ENCODE measurements around the gene VOPP1.
A peak's percentile ranks its signal among the peaks of the same experiment; 100 is the strongest.
"Not testable (repeated sequence)": the region's sequence is repeated elsewhere in the genome, so short reads cannot be mapped to it uniquely, and the experiment has no call there.

VOPP1 gene

DNA sequence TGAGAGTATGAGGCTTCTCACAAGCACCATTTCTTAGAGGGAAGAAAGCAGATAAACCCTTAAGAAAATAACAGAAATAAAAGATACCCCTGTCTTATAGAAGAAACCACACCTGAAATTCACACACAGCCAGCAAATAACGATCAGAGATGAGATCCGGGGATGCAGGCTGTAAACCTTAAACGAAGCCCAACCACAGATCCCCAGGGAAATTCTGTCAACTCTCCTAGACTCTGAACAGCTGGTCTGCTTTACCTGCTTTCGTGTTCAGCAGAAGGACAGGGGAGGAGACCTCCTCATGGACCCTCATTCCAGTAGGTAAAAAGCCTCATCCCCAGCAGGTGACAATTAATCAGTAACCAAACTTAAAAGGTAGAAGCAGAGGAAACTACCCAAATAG is 45.0 kb downstream of the VOPP1 start:
- DNase-seq, result no peak

DNA sequence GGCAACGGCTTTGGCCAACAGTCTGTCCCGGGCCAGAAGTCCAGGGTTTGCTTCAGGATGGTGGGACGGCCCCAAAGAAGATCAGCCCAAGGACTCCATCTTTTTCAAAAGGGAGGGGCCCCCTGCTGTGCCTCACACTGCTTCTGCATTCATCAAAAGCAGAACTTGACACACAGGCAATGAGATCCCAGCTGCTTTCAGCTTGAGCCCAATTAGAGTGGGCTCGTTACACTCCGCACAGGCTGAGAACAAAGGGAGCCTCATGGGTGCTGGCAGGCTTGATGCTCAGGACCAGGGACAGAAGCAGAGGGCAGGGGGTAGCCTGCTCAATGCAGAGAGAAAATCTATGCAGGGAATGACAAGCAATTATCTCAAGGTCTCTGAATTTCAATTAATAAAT is 45.5 kb downstream of the VOPP1 start:
- peak; percentile 89 for DNase-seq

DNA sequence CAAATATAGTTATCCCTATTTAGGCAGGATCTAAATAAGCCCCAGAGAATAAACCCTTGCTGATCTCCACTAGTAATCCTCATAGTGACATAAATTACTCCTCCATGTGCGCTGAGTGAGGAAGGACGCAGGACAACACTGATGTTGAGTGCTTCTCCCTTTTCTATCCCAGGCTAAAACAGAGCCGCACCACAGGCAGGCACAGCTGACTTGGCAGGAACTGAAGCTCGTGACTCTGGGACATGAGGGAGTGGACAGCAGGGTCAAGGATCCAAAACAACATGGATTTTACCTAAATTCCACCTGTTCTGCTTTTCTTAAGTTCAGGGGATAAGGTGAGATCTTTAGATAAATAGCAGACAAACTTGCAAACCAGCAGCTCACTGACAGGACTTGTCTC is 46.0 kb downstream of the VOPP1 start:
- no peak for DNase-seq

DNA sequence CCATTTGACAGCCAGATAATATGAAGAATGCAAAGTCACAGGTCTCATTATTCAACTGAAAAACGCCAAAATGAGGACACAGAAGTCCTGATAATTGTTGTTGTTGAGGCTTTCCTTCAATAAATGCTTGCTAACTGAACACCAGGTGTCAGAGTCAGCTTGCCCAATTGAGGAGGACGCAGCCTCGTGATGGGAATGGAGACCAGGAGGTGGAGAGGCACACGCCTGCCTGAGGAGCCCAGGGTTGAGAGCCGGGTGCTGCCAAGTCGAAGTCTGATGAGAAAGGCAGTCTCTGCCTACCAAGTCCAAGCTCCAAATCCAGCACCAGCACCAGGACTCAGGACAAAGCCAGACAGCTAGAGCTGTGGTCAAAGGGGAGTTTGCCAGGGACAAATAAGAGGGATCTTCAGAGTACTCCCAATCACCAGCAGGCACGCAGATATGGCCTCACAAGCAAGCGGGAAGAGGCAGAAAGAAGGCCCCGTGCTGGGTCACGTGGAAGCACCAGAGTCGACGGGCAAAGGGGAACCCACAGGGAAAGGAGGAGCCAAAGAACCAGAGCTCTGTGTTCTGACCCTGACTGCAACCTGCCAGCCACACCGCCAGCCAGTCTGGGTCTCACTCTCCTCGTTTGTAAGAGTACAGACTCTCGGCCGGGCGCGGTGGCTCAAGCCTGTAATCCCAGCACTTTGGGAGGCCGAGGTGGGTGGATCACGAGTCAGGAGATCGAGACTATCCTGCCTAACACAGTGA is 47.6 kb downstream of the VOPP1 start:
- no peak for DNase-seq

DNA sequence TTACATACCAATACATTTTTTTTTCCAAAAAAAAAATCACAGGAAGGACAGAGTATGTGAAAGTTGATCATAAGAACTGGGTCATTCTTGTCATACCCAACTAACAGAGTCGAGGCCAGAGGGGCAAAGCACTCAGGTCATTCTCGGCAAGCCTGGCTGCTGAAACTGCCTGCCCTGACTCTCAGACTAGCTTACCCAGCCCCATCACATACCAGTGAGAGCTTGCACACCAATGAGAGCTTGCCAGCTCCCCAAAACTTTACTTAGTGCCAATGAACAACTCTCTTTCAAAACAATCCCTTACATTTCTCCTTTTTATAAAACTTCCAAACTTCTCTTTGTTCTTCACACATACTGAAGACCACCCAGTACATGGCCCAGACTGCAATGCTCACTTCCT is 48.9 kb downstream of the VOPP1 start:
- DNase-seq, result no peak

DNA sequence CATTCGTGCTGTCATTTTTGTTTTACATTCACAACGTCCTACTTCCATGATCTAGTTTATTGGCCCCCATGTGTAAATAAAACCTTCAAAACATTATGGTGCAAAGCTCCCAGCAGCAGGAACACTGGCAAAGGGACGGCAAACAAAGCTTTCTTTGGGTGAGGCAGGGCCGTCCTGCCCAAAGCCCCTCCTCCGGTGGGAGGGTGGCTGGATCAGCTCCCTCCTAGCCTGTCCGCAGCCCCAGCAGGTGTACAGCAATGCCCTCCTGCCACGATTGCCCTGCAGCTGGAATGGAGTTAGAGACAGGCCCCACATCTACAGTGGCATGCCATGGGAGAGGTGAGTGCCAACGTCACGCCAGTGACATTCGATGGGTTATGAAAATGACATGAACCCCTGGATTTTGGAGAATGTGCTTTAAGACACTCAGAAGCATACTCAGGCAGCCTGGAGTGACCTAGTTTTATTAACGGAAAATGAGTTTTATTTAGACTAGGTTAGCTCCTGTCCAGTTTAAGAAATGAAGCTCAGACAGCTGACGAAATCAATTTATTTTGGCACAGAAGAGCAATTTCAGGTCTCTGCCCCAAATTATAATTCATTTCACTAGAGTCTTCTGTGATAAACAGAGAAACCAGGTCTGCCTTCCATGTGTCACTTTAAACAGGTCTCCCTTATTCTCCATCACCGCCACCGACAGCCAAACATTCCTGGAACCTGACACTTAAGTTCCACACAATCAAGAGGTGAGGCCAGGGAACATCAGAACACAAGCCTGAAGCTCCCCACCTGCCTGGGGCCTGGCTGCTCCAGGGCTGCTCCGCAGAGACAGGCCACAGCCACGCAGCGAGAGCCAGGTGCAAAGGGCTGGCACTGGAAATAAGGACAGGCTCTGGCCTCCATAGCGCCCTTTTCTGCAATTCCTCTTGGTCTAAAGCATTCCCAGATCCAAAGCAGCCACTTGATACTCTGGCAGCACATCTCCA is 50.1 kb downstream of the VOPP1 start:
- DNase-seq, result no peak

DNA sequence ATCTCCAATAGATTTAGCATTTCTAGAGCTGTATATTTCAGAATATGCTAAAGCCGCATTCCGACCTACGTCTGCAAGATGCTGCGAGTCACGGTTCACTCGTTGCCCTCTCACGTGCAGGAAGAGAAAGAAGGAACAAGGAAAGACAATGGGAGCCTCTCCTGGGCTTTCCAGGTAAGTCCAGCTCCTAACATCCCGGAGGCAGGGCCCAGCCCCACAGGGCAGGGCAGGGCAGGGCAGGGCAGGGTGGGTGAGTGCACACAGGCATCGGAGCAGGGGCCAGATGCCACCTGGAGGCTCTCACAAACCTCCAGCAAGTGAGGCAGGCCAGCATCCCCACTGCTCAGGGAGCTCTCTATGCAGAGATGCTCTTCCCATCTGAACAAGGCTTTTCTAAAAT is 50.8 kb downstream of the VOPP1 start:
- DNase-seq, result no peak

DNA sequence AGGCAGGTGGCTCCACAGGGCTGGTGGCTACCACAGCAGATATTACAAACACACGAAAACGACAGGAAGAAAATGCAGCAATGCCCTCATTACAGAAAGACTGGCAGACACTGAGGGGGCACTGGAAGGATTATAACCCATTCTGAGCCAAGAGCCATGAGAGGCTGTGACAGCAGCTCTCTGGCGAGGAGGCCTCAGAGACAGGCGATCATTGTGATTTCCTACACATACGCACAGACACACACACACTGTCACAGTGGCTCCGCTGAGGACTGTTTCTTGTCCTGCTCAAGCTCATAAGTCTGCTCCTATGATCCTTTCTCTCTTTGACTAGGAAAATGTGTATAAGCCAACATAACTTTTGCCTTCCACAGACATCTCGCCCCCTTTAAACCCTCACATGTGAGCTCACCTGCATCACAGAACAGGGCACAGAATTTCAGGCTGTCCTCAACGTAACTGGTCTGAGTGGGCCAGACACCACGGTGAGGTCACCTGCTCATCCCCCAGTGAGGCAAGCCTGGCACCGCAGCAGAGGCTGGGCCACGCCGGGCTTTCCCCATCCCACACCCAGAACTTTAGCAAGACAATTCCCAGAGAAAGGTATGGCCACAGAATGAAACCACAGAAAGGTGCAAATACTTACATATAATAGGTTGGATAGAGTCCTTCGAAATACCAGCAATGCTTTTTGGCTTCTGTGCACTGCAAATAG is 51.7 kb downstream of the VOPP1 start:
- no peak for DNase-seq

DNA sequence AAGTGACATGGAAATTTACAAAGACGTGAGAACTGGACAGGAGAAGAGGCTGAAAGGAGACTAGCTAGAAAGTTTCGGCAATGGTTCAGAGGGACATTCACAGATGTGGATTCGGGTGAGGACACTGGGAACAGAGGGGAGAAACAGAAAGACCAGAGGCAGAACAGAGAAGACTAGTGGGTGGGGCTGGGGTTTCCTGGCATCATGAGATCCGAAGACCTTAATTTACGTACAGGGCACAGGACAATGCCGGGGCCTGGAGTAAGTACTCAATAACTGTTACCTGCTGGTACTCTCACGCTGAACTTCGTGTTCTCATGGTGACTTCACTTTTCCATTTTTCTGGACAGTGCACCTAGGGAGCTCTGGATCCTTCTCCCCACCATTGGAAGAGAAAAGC is 53.5 kb downstream of the VOPP1 start:
- DNase-seq, result no peak

DNA sequence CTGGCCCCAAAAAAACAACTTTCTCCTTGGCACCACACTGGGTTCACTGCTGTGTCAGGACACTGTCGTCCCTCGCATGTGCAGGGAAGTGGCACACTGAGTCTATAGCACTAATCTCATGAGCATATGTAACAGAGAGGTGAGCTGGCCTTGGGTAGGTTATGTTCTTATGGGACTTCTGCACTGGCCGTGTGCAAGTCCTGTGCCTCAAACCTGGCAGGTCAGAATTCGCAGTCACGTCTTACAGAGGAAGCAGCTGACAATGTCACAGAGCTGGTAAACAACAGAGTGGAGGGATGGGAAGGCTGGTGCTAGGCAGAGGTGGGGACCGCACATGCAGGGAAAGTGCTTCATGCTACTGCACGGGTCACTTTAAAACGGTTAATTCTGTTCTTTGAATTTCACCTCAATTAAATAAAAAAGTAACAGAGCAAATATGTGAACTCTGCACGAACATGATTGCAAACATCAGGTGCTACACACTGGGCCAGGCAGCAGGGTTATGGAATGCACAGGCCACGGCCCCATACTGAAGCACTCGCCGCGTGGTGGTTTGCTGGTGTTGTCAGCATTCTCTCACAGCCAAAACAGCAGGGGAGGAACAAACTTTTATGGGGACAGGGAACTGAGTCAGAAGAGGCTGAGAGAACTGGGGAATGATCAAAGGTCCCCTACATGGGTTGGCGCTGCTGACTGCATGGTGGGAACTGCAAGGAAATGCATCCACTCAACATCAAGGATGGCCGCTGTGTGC is 54.2 kb downstream of the VOPP1 start:
- DNase-seq, result no peak

DNA sequence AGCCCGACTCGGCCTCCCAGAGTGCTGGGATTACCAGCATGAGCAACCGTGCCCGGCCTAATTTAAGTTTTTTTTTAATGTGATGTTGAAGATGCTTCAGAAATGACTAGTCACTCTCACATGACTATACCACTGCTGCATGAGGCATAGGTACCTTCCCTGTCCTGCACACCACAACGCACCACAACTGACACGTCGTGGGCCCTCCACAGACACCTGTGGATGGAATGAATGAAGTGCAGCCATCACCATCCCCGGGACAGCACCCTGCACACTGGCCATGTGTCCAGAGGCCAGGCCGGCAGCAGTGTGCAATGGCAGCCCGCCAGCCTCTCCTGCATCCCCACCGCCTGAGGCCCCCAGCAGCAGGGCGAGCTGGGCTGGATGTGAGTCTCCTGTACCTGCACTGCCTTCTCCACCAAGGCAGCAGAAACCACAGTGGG is 55.1 kb downstream of the VOPP1 start:
- DNase-seq, result no peak

DNA sequence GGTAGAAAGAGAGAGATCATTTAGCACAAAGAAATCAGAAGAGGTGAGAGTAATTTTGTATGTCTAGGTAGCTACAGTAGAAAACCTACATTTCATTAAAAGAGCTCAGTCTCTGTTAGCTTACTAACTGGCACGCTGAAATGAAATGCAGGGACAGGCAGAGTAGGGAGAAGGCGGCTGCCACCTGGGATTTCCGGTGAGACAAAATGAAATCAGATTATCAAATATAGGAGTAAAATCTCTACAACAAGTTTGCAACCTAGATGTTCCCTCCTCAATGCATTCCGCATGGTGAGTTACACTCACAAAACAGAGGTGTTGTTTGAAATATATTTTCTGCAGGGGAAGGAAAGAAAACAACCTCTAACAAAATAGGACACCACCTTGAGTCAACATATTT is 55.9 kb downstream of the VOPP1 start:
- no peak for DNase-seq

DNA sequence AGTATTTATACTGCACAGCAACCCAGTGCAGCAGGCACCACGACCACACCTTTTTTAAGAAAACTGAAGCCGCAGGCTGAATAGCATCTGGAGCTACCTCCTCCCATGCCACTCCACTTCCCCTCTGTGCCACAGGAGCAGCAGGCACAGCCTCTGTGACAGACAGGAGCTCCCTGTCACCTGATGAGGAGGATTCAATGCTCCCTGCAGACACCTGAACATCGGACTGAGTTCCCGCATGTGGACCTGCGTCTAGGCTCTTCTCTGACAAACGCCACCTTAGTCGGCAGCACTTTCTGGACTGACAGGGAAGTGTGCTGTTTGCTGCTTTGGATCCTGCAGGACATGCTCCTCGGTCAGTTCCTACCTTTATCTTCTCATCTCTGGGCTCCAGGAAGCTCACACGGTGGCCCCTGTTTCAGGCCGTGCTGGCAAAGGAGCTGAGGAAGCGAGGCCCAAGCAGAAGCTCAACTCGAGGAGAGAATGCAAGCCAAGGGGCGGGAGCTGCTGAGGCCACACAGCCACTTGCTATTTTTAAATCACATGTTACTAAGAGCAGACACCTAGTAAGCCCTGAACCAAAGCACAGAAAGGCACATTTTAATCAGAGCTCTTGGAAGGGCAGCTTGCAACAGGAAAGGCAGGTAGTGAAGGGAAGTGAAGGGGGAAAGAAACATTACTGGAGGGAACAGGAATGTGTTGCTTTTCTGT is 56.6 kb downstream of the VOPP1 start:
- DNase-seq, result no peak

DNA sequence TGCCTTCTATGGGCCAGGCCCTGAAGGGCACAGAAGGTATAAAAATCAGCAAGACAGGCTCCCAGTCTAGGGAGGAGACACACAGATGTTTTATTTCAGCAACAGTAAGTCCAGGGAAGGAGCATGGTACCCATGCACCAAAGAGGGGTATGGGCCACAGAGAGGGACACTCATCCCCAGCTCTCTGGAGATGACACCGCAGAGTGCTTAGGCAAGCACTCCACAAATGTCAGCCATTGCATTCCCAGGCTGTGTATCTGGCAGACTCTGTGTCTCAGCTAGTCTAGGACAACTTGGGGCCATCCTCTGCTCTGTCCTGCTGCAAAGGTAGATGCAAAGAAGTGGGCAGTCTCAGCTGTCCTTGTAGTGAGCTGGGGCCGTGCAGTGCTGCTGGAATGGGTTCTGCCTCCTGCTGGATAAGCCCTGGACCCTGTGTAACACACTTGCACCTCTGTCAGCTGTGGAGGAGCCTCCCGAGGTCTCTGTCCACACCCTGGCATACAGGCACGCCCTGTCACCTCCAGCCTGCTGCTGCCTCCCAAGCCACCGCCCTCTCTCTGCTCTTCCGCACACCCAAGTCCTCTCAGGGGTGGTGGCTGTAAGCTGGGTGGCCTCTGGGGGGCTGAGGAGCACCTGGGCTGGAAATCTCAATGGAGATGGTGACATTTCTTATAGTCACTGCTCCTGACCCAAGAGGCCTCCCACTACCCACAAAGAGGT is 57.6 kb downstream of the VOPP1 start:
- no peak for DNase-seq

DNA sequence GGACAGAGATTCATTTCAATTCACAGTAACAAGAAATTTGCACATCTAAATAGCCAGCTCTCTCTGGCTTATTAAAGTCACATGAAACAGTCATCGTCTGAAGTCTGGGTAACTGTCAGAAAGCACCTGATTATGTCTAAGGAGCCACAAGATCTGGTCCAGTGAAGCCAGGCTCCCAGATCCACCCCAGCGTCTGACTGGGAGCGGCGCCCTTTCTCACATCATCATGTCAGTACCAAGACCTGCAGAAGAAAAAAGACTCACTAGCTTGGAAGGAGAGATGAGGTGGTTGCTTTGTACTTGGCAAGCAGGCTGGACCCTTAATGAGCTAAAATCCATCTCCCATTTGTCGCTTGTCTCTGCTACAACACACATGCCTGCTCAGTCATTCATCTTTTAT is 58.4 kb downstream of the VOPP1 start:
- no peak for DNase-seq

DNA sequence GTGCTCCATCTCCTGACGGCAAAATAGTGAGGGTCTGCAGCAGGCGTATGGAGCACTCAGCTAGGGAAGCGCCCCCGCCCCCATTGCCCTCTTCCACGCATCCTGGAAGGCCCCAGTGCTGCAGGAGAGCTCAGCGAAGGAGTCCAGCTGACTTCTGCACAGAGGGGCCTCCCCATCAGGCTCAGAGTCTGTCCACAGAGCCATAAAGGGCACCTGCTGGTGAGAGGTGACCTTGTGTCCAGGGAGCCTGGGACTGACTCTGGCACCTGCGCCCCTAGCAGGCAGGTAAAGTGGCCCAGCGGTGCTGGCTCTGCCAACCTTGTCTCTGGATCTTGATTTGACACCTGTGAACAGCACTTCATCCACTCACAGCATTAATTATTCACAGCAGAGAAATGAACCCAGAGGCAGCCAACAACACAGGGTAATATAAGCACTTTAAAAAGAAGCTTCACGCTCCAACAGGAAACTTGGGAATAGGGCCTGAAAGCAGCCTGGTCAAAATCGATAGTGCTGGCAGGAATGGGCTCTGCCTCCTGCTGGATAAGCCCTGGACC is 59.6 kb downstream of the VOPP1 start:
- peak; percentile 62 for DNase-seq

DNA sequence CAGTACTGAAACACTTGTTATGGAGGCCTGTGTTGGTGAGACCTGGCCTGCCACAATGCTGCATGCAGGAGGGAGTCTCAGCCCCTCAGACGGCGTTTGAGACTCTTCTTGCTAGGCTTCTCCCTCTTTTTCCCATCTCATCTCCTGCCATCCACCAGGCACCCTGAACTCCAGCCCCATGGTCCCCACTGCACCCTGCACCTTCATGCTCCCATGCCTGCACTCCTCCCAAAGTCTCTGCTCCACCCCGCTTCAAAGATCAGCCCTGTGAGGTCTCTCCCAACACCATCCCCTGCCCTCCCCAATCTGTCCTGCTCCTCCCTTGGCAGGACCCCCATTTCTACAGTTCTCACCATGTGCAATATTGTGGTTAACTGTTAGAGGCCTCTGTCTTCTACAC is 61.7 kb downstream of the VOPP1 start:
- no peak for DNase-seq

DNA sequence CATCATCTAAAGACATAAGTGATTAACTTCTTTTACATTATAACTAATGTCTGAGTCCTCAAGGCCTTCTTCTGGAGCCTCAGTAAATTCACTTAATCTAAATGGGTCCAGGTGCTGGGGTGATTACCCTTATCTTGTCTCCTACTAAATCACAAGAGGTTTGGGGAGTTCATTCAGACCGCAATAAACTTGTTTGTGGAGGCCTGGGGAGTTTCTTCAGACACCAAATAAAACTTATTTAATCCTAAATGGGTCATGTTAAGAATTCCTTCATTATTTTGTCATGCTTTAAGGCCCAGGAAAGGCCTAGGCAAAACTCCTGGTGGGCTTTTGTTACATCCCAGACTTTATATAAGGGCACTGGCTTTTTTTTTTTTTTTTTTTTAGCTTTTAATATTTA is 62.1 kb downstream of the VOPP1 start:
- DNase-seq, result not testable (repeated sequence)

DNA sequence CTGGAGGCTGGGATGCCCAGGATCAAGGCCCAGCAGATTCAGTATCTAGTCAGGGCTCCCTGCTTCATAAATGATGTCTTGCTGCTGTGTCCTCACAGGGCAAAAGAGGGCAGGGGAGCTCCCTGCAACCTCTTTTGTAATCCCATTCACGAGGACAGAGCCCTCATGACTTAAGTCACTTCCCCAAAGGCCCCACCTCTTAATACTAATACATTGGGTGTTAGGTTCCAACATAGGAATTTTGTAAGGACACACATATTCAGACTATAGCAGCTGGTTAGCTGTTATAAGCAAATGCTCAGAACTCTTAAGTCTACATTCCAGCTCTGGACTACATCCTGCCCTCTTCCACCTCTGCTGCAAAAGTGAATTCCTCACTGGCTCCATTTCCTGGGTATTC is 63.0 kb downstream of the VOPP1 start:
- DNase-seq, result no peak

DNA sequence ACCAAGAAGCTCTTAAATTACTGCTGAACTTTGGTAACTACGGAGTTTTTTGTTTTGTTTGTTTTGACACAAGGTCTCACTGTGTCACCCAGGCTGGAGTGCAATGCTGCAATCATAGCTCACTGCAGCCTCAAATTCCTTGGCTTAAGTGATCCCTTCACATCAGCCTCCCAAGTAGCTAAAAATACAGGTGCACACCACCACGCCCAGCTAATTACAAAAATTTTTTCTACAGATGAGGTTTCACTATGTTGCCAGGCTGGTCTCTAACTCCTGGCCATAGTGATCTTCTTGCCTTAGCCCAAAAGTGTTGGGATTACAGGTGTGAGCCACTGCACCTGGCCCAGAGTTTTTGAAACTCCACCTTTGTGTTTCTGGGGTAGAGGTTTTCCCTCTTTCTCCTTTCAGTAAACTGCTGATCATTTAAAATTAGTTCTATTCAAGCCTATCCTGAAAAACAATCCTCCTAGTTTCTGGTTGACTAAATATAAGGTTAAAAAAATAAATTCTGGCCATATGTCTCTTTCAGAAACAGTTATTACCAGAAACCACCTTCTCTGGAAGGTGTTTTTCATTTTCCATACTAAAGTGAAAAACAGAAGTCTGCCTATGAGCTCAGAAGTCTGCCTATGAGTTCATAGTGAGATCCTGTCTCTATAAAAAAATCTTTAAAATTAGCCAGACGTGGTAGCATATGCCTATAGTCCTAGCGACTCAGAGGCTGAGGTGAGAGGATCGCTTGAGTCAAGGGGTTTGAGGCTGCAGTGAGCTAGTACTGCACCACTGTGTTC is 63.9 kb downstream of the VOPP1 start:
- no peak for DNase-seq

Data from retina (tissue), 1 donor.